COLO829 (cell line): Measurements from ENCODE around the gene KCNIP3.
"Not testable (repeated sequence)": the region's sequence is repeated elsewhere in the genome, so short reads cannot be mapped to it uniquely, and the experiment has no call there.

Experiments used
- DNase-seq: peaks from one replicate; pipeline ENCODE4 v3.0.0; 2012; ENCODE audit warnings: low spot score

Gene KCNIP3

DNA sequence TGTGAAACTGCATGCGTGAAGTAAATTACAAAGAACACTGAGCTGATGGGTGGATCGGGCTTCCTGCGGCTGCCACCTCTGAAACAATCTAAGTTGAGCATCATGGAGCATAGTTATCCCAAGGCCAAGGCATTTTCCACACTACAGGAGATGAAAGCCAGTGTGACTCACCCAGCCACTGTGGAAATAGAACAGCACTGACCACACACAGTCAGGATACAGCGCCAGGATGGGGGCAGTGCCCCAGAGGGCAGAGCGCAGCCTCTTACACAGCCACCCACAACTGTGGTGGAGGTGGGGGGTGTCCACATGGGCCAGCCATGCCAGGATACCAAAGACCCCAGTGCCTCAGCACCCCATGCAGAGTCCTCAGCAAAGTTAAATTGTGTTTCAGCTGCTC, 114.1 kb downstream of the KCNIP3 start:
- not testable (repeated sequence) for DNase-seq

DNA sequence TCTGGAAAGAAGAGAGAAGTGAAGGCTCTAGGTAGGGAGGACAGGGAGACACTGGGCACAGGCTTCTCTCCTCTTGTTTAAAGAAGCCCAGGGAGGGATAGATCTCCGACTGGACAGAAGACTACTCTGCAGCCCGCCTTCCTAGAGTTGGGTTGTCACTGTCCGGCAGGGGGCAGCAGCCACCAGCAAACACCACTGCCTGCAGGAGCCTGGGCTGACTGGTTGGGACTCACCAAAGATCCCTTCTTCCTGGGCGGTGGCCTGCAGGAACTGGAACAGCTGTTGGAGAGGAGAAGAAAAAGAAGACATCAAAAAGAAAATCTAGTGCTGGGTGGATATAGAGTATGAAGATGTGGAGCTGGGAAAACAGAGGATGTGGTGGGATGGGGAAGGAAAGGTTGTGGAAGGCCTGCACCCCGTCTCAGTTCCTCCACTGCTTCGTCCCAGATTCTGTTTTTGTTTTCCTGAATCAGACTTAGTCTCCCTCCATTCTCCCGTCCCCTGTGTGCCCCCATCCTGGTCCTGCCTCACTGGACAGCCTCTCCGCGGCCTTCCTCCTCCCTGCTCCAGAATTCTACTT, 117.0 kb downstream of the KCNIP3 start:
- peak; percentile 64 for DNase-seq

DNA sequence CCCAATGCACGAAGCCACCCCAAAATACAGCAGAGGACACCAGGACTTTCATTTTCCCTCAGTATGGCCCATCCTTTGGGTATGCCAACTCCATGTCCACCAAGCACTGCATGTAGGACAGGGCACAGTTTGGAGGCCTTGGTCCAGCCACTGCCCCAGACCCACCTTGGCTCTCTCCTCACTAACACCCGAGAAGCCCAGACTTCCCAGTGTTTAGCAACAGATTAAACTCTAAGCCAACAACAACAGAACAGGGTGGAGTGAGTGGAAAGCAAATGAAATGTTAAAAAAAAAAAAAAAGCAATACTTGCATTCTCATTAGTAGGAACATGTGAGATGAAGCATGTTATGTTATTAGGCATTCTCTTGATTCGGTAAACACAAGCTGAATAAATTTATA, 118.0 kb downstream of the KCNIP3 start:
- DNase-seq = not testable (repeated sequence)

DNA sequence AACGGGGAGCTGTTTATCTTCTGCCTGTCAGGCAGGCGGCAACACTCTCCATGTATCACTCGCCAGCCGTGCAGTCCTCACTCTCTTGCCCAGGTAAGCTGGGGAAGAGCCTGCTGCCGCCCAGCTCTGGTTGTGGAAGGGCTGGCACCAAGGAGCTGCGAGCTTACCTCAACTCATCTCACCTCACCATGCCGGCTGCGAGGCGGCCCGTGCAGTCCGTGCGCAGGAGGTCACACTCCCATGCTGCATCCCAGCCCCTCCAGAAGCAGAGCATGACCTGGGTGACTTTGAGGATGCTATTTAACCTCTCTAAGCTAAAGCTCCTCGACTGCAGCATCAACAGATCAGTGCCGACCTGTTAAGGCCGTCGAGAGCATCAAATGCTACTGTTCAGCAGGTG, 118.4 kb downstream of the KCNIP3 start:
- not testable (repeated sequence) for DNase-seq

DNA sequence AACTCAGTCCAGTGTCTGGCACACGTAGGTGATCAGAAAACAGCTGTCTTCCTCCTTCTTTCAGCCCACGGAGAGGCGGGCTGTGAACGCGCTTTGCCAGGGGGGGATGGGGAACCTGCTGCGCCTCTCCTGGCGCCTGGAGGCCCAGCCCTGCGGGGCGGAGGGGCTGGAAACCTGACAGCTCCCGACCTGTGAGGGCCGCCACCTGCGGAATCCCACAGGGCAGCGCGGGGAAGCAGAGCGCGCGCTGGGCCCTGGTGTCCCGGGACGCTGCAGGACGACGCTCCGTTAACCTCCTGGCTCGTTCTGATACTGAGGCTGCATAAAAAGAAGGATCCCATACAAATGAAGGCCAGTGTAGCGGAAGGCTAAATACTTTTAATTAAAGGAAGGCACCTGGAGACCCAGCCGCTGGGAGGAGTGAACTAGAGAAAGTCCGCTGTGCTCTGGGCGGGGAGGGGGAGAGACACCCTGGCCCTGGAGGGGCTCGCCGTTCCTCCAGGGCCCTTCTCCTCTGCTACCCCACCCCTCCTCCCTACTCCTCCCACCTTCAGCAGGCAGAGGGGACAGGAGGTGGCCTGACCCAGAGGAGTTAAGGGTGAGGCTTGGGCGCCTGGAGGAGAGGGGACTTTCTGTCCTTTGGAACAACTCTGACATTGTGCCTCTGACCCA, 130.2 kb downstream of the KCNIP3 start:
- not testable (repeated sequence) for DNase-seq

DNA sequence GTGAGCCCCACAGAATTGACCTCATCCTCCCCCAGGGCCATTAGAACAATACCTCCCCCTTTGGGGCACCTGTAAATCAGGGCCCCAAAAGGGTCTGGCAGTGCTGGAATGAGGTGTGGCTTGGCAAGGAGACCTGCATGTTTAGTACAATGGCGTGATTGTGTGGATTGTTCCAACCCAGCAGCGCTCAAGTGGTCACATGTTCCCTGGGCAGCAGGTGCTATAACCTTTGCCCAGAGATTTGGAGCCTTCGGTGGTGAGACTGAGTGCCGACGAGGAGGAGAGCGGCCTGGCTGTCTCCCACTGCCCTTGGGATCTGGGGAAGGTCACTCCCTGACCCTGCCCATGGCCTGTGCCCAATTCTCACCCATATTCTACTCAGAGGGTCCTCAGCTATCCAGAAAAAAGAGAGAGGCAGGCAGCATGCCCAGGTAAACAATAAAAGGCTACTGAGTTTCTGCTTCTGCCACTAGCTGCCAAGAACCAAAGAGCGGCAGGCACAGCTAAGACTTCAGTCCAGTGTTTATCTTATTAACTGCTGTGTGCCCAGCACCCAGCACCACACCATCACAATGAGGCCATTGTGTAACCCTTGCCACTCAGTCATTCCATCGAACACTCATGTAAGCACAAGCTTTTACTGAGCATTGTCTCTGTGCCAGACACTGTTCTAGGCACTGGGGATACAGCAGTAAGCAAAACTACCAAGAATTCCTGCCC, 132.8 kb downstream of the KCNIP3 start:
- not testable (repeated sequence) for DNase-seq

DNA sequence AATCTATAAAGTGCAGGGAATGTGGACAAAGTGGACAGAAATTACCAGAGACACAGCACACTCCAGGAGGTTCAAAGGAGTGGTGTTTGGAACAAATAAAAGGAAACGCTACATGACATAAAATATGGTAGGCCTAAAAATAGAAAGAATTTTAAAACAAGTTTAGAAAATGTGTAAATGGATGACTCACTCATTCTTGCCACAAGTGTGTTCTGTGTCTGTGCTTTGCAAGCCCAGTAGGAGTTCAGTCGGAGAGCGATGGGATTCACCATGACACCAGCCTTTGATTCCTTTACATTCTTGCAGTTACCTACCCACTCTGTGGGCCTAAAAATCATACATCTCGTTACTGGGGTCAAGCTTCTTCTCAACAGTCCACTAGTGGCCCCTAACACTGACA, 136.2 kb downstream of the KCNIP3 start:
- not testable (repeated sequence) for DNase-seq

DNA sequence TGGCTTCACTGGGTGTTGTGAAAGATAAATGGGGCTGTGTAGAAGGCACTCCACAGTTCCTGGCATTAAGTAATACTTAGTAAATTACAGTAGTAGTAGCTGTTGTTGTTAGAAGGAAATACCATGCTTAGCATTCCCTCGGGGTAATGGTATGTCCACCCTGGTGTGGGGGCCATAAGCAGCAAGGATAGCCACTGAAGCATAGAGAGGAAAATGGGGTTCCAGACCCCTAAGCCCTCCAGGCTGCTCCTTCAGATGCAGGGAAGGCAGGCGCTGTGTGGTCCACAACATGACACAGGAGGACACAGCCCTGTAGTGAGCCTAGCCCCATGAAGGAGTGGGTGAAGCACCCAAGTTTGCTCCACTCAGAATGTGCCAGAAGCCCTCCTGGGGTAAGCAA, 136.8 kb downstream of the KCNIP3 start:
- not testable (repeated sequence) for DNase-seq

DNA sequence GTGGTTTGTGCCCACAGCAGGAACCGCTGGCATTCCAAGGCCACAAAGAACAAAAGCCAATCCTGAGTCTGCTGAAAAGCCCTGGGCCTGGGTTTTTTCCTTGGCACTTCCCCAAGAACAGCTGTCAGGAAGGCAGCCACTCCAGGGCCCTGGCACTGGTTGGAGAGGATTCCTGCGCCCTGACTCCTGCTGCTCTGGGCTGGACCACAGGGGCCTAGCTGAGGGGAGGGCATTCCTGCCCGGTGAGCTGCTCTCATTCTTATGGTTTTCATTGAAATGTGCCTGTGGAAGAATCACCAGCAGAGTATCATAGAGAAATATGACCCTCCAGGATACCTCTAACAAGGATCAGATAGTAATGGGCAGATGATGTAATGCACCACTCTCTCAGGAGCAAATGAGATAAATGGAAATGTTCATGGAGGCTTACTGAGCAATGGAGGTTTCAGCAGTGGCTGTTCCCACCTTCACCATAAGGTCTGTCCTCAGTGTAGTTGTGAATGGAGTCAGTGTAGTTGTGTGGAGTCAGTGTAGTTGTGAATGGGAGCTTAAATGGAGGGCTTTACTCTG, 137.4 kb downstream of the KCNIP3 start:
- not testable (repeated sequence) for DNase-seq

DNA sequence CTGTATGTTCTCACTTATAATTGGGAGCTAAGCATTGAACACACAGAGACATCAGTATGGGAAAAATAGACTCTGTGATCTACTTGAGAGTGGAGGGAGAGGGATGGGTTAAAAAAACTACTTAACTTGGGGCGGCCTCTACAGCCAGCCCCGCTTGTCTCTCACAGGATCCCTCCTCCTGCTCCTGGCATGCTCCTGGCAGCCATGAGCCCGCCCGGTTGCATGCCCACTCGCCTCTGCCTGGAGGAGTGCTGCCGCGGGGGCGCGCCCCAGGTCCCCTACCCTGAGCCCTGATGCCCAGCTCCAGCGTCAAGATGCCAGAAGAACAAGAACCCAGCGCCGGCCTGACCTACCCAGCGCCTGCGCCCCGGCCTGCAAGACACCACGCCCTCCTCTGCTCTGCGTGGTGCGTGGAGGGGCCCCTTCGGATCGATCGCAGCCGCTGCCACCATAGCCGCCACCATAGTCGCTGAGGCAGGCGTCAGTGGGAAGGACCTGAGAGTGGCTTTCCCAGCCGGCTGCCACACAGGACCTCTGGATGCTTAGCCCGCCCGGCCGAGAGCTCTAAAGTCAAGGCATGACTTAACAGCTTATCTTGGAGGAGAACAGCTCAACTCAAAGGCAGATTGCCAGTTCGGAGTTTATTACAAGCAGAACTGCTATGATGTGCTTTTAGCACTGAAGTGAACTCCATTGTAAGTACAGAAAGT, 138.2 kb downstream of the KCNIP3 start:
- DNase-seq = not testable (repeated sequence)
